CD4-positive, alpha-beta T cell treated with Interleukin-21 for 1 hour (primary cell): ENCODE data around the gene MAPK6.
"Not testable (repeated sequence)": the region's sequence is repeated elsewhere in the genome, so short reads cannot be mapped to it uniquely, and the experiment has no call there.

Experiments used
- DNase-seq: peaks from one replicate; pipeline ENCODE4 v3.0.0-alpha.2; 2020

The MAPK6 gene

DNA sequence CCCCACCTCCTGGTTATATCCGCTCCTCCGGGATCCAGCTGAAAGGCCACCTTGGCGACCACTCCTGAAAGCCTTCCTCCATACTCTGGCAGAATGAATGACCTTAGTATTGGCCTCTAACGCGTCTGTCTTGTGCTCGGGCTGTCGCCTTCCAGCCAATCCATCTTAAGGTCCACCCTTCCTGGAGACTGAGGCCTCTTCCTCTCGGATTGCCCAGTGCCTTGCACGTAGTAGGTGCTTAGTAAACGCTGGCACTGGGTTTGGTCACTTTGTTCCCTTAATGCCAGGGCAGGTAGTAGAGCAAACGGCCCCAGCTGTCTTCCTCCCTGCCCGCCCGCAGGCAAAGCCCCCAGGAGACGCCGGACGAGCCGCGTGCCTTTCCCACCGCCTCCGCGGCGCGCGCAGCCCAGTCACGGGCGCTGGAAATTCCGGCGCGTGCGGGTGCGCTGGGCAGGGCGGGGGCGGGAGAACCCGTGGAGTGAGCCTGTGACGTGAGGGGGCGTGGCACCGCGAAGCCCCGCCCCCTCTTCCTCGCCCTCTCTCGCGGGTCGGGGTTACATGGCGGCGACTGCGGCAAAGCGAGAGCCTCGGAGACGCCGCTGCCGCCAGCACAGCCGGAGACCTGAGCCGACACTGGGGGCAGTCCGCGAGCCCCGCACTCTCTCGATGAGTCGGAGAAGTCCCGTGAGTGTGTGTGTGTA lies at the start of gene MAPK6:
TSS of gene MAPK6 (plus strand) at position 527 of the 701 bp plus-strand sequence. CDS start 27,242 bp downstream, outside the sequence.
- DNase-seq: peak; percentile 95

DNA sequence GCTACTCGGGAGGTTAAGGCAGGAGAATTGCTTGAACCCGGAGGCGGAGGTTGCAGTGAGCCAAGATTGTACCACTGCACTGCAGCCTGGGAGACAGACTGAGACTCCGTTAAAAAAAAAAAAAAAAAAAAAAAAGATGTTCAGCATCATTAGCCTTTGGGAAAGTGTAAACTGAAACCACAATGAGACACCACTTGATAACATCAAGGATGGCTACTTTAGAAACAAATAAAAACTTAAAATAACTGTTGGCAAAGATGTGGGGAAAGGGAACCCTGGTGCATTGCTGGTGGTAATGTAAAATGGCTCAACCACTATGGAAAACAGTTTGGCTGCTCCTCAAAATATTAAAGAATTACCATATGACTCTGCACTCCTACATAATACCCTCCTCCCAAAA lies 49.3 kb upstream of the MAPK6 start:
- peak; percentile 6 for DNase-seq

DNA sequence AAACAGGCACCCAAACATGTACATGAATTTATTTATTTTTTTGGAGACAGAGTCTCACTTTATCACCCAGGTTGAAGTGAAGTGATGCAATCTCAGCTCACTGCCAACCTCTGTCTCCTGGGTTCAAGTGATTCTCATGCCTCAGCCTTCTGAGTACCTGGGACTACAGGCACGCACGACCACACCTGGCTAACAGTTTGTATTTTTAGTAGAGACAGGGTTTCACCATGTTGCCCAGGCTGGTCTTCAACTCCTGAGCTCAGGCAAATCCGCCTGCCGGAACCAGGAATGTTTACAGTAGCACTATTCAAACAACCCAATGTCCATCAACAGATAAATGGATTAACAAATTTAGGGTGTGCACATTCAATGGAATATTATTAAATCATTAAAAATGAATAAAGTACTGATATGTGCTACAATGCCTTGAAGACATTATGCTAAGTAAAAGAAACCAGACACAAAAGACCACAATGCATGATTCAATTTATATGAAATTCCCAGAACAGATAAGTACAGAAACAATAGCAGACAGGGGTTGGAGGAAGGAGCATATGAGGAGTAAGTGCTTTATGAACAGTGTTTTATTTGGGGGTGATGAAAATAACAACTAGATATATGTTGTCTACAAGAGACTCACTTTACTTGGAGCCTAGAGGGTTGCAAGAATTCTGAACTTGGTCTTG lies 48.7 kb upstream of the MAPK6 start:
- DNase-seq: no peak

DNA sequence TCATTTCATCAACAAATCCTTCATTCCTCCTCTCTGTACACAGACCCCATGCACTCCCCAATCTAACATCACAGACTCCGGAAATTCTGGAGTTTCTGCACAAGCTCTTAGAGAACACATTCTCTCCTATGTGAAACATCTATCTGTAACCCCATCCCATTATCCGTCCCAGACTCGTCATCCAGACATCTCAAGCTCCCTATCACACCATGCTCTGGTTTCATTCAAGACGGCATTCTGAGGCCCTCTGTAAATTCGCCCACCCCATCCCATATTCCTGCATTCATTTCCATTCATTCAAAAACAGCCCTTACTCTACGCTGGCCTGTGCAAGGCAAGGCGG lies 48.0 kb upstream of the MAPK6 start:
- no peak for DNase-seq

DNA sequence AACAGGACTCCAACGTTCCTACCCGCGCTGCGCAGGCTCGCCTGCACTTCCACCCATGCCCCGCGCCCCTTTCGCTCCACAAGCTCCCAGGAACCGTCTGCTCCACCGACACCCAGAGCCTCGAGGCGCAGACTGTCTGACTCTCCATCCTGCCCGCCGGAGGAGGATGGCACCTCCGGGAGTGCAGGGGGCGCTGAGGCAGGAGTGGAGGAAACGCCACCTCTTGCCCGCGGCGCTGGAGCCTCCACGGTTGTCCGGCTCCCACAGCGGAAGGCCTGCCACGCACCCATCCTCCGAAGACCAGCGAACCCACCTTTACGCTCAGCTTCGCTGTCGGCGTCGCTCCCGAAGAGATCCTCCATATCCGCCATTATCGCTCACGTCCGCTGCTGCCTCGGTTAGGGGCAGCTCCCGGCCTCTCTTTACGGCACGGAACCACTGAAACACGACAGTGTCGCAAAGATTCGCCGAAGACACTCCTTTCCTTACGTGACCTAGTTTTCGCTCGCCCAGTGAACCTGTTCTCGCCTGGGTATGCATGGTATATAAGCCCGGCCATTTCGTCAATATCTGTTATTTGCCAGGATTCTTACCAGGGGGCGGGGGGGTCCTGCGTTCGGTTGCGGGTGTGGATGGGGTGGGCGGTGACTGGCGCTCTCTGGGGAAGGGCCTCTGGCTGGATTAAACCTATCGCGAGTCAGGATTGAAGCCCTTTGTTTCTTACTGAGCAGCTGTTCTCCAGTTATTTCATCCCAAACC lies 47.5 kb upstream of the MAPK6 start, which contains the start of gene LEO1:
TSS of gene LEO1 (minus strand) at position 404 of the 759 bp plus-strand sequence. CDS start at position 371, 33 bp downstream.
- DNase-seq: peak; percentile 96

DNA sequence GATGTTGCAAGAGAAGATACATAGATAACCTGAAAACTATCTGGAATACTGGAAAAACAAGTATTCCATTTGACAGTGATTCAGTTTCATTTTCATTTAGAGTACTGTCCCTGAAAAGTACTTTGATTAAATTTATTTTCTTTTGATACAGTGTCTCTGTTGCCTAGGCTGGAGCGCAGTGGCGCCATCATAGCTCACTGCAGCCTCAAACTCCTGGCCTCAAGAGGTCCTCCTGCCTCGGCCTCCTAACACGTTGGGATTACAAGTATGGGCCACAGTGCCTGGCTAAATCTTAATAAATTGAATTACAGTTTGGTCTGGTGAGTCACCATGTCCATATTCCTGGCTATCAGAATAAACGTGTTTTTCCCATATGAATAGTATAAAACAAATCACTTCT lies 45.8 kb upstream of the MAPK6 start:
- no peak for DNase-seq

DNA sequence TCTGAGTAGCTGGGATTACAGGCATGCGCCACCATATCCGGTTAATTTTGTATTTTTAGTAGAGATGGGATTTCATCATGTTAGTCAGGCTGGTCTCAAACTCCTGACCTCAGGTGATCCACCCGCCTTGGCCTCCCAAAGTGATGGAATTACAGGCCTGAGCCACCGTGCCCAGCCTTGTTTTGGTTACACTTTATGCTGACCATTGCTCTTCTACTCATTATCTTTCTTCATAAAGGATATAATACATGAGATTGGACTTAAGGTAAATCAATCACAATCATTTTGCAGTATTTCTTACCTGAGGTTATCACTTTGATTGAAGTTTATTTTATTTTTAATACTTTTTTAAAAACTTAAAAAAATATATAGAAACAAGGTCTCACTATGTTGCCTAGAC lies 45.2 kb upstream of the MAPK6 start:
- no peak for DNase-seq

DNA sequence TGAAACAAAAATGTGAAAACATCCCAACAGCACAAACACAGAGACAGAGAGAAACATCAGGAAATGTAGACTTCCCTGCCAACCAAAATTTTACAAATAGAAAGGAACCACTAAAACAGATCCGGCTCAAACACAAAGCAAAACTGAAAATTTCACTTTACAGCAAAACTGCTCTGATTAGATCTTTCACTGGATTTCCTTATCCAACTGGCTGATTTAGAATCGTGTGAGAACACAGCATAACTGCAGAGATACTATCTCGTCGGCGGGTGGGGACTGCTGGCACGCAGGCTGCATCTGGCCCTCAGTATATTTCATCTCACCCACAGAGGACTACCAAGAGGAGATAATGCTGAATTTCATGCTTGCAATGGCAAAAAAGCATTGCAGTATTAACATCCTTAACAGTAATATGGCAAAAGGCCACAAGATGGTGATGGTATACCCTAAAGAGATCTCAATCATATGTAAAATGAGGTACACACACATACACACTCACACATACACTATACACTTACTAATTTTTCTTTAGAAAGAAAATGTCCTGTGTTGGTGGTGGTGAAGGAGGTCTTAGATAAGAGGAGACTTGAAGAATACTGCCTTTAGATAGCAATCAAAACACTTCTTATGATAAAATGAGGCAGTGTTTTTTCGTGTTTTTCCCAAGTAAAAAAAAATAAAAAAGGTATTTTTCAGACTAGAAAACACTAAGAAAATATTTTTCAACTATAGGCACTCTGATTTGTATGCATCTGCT lies 36.8 kb upstream of the MAPK6 start:
- peak; percentile 78 for DNase-seq

DNA sequence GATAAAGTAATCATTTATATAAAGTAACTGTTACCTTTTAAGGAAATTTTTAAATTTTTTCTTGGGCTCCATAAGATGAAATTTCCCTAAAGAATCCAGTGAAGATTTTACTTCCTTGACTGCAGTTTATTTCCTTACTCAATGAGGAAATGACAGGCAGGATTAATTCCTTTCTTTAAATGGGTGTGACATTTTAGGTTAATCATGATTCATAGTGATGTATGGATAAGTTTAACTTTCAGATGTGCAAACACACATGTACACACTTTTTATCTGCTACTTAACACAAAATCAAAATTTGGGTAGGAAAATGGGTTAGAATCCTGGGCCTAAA lies 36.3 kb upstream of the MAPK6 start:
- DNase-seq: no peak

DNA sequence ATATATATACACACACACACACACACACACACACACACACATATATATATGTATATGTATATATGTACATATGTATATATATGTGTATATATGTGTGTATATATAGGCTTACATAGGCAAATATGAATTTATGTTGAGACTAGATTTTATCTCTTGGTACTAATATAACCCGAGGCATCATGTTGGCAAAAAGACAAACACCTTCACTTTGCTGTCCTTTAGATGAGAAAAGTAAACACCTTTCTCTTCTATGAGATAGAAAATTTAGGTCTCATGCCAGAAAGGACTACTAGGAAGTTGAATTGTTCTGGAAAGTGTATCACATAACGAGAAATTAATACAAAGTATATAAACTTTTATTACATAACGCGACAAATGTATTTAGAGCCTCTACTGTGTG lies 27.9 kb upstream of the MAPK6 start:
- DNase-seq: no peak

DNA sequence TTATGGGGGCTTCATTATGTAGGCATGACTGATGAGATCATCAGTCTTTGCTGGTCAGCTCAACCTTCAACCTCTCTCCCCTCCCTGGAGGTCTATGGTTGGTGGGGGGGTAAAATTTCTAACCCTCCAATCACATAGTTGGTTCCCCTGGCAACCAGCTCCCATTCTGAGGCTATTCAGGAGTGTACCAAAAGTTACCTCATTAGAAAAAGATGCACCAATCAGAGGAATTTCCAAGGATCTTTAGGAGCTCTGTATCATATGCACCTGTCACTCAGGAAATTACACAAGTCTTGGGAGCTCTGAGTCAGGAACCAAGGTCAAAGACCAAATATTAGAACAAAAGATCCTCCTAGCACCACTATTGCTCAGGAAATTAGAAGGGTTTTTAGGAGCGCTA lies 26.1 kb upstream of the MAPK6 start:
- no peak for DNase-seq

DNA sequence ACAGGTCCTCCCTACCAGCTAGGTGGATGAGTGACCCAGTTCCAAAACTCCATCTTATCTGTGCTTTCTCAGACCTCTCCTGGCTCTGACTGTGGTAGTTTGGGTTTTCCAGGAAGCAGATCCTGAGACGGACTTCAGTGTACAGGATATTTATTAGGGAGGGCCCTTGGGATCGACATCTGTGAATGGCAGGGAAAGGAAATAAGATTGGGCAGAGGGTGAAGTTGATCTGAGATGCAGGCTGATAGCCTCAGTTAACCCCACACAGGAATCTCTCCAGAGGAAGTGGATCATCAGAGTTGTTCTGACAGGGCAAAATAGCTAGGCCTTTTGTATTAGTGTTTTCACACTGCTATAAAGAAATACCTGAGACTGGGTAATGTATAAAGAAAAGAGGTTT lies 16.7 kb upstream of the MAPK6 start:
- DNase-seq: no peak

DNA sequence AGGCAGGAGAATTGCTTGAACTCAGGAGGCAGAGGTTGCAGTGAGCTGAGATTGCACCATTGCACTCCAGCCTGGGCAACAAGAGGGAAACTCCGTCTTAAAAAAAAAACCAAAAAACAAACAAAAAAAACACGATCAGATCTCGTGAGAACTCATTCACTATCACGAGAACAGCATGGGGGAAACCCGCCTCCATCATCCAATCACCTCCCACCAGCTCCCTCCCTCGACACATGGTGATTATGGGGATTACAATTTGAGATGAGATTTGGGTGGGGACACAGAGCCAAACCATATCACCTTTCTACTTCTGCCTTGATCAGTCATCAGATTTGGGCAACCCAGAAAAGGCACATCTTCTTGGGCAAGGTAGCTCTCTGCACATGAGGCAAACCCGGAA lies 15.9 kb upstream of the MAPK6 start:
- not testable (repeated sequence) for DNase-seq

DNA sequence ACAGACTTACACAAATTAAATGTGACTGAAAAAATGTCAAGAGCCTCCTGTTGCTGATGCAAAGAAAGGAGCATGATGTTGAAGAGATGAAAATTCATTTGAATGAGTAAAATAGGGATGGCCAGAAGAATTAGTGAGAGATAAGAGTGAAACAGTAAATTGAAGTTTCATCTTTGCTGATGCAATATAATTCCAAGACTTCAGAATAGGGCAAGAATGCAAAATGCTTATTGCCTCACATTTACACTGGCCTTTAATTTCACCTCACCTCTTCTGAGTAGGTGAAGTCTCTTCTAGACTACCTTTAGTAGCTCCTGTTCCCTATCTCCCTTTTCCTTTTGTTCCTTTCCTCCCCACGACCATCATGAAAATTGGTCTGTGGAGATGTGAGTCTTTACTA lies 15.3 kb upstream of the MAPK6 start:
- DNase-seq: no peak

DNA sequence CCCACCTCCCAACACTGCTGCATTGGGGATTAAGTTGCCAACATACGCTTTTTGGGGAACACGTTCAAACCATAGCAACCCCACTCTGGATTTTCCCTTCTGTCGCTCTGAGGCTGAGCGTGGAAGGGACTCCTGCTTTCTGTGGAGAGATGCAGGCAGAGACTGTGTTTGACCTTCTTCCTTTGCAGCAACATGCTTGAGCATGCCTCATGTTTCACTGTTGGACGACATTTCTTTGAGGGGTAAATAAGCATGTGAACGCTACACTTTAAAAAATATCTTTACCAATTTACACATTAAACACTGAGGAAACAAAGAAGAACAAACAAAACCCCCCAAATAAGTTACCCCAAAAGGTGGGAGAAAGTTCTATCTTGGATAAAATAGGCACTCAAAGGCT lies 14.2 kb upstream of the MAPK6 start:
- DNase-seq: no peak

DNA sequence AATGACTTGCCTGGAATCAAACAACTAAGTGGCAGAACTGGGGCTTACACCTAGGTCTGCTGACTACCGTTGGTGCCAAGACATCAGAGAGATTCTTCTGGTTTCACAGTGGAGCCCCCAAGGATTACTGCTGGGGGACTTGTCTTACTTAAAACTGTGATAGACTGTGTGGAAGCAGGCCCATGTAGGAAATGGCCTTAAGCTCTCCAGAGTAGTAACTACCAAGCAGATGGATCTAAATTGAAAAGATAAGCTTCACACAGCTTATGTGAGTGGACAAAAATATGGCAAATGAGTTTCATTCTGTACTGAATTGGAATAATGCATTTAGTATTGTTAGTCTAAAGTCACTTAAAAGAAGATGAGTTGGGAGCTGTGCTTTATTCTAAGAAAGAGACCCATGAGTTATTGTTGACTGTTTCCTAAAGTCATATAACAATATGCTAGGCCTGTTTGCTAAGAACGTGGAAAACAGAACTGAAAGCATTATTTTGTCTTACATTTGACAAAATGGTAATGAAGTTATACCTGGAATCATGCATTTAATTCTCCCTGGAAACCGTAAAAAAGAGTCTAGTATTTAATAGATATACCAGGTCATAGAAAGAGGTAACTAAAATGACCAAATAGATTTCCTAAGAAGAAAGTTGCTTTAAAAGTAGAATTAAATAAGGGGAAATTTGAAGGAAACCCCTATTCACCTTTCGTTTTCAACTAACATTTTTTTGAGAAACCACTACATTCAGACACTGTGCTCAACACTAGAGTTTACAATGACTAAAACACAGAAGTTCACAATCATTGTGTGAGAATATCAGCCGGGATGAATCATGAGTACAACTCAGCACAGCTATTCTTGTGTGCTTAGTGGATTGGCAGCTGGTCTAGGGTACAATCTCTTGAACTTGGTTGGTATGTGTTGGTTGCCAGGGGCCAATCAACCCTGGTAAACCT lies 13.0 kb upstream of the MAPK6 start:
- no peak for DNase-seq

DNA sequence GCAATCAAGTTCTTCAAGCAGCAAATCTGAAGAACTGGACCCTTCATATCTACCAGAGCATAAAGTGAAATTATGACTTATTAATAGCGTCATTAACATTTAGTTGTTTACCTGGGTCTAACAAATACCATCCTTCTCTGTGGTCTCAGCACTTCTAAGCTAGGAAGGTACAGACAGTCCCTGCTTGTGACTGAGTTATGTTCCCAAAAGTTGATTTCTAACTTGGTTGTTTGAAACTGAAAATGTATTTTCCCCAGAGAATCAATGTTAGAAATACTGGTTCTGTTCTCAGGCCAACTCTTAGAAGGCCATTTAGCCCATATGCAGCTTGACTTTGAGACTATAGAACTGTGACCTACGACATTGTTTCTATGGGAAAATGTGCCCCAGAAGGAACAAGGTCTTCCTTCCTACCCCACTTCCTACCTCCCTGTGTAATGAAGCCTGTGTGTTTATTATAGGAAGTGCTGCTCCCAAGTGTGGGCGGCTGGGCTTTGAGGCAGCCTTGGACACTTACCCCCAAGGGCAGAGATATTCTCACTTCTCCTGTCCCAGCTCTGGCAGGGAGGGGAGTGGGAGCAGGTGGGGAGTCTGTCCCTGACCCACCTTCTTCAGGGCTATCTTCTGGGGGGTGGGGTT lies 12.2 kb upstream of the MAPK6 start:
- DNase-seq: no peak

DNA sequence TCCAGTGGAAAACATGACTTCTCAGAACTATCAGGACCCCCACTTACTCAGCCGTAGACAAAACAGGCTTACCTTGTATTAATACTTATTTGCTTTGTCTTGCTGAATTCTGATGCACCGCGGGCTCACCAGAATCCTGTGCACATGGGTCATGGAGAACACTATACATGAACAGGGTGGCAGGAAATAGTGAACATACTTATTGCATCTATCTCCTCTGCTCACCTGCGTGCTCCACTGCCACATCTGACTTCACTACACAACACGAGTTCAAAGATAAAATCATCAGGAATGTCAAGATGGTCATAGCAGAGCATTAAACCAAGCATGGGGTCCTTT lies 10.7 kb upstream of the MAPK6 start:
- DNase-seq: no peak

DNA sequence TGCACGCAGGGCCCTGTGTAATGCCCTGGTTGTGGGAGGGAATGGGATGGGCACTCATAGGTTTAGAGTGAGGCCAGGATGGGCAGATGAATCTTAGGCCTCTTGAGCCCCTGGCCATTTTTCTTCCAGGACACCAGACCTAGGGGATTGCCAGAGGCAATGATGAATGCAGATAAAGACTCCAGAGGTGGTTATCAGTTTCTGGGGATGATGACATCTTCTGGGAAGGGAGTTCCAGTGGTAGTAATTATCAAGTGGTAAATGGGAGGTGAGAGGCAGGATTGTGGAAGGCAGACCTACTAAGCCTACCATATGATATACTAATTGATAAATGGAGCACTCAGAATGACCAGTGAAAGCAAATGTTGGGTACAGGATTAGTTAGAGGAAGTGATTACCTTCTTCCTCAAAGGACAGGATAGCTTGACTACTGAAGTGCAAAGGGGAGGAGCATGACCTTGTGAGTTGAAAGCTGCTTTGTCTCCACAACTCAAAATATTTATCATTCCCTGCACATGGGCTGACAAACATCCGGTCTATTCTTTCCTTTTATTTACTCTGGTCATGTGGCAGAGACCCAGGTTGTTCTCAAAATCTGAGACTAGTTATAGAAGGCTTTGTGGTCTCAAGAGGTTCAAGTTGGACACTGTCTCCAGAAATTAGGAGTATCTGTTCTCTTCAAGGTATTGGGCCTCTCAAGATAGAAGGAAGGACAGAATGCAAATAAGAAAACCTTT lies 10.2 kb upstream of the MAPK6 start:
- DNase-seq: no peak

DNA sequence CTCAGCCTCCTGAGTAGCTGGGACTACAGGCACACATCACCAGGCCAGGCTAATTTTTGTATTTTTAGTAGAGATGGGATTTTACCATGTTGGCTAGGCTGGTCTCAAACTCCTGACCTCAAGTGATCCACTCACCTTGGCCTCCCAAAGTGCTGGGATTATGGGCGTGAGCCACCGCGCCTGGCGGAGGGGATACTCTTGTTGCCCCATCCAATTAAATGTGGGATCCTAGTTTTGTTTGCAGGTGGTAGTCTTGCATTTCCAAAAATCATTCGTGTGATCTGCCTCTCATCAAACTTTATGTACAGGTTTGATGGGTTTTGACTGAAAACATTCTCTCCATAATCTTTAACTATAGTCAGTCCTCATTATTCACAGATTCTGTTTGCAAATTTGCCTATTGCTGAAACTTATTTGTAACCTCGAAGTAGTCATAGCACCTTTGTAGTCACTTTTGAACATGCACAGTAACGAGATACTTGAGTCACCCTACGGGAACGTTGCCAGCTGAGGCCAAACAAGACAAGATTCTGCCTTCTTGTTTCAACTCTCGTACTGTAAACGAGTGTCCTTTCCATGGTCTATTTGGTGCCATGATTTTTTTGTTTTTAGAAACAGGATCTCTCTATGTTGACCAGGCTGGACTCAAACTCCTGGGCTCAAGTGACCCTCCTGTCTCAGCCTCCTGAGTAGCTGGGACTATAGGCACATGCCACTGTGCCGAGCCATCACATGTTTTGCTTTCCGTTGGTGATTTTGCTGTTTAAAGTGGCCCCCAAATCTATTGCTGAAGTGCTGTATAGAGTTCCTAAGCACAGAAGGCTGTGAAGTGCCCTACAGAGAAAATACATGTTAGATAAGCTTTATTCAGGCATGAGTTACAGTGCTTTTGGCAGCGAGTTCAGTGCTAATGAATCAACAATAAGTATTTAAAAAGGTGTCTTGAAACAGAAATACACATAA lies 8.1 kb upstream of the MAPK6 start:
- DNase-seq: no peak
